ENCODE measurements around the gene EFNA5.

Gene EFNA5

DNA sequence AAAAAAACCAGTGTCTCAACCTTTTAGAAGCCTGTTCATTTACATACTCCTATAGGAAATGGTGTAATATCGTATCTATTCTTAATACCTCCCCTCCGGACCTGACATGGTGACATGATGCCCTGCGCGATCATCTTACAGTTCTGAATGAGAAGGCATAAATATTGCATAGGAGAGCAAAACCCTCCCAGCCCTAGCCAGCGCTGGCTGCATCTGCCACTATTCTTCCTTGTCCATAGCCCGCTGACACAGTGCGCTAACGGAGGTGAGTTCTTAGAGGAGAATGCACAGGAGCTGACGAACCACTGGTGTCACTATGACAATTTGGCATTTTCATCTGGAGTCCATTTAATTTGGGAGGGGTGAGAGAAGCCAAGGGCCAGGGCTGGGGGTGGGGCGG lies 290.1 kb downstream of the EFNA5 start:
- H3K4me3 ChIP-seq (ENCODE audit: low read depth, low read length): no peak overlapping the region
- TF ChIP-seq CTCF (IDR thresholded peaks at IDR 0.05; ENCODE audit: low read depth, low read length, missing control alignments): no peak
- no peak for DNase-seq (ENCODE audit: low read depth)

DNA sequence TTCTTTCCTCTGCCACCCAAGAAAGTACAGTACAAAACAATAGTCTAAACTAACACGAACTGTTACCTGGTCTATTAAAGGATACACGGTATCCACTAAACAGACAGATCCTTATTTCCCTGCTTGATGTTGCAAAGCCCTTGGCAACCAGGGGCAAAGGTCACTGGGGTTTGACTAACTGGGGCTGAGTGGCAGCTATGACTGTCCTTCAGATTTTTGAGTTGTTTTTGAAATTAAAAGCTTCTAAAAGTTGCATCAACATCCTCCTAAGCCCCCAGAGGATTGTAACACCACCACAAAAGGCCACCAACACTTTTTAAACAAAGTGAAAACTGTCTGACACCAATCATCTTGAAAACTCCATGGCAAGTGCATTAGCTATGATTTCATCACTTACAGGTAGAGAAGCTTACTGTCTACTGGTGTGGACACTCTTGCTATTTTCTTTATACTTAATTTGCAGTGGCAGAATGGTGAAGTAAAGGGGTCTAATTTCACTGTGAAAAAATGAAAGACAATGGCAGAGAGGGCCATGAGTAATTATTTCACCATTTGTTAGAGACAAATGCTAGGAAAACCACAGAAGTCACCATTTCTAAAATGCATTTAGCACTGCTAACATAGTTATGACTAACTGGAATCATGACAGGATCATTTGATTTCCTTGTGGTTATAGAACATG lies 292.4 kb downstream of the EFNA5 start:
- DNase-seq (ENCODE audit: low read depth): no peak
- no peak overlapping the region for H3K4me3 ChIP-seq (ENCODE audit: low read depth, low read length)
- no peak for TF ChIP-seq CTCF (IDR thresholded peaks at IDR 0.05; ENCODE audit: low read depth, low read length, missing control alignments)

GRCh38 chr5:107377277-107377609 lies 293.5 kb downstream of the EFNA5 start:
- no peak for DNase-seq (ENCODE audit: low read depth)
- no peak for TF ChIP-seq CTCF (IDR thresholded peaks at IDR 0.05; ENCODE audit: low read depth, low read length, missing control alignments)
- no peak overlapping the region for H3K4me3 ChIP-seq (ENCODE audit: low read depth, low read length)

GRCh38 chr5:107376546-107377276 lies 294.0 kb downstream of the EFNA5 start:
- no peak for DNase-seq (ENCODE audit: low read depth)

GRCh38 chr5:107373549-107374263 lies 297.0 kb downstream of the EFNA5 start:
- no peak for TF ChIP-seq CTCF (IDR thresholded peaks at IDR 0.05; ENCODE audit: low read depth, low read length, missing control alignments)

More at GRCh38 chr5:107376546-107377276, 294.0 kb downstream of the EFNA5 start:
- H3K4me3 ChIP-seq (ENCODE audit: low read depth, low read length): no peak overlapping the region
- no peak for TF ChIP-seq CTCF (IDR thresholded peaks at IDR 0.05; ENCODE audit: low read depth, low read length, missing control alignments)

GRCh38 chr5:107372723-107373450 lies 297.9 kb downstream of the EFNA5 start:
- DNase-seq (ENCODE audit: low read depth): no peak
- TF ChIP-seq CTCF (IDR thresholded peaks at IDR 0.05; ENCODE audit: low read depth, low read length, missing control alignments): no peak
- H3K4me3 ChIP-seq (ENCODE audit: low read depth, low read length): no peak overlapping the region

More at GRCh38 chr5:107373549-107374263, 297.0 kb downstream of the EFNA5 start:
- no peak overlapping the region for H3K4me3 ChIP-seq (ENCODE audit: low read depth, low read length)
- DNase-seq (ENCODE audit: low read depth): no peak

Measured in GM12864 (cell line).